Thyroid gland (tissue), 4 donors: ENCODE results near the gene FANCC.

Experiments used
- CTCF ChIP-seq, 6 experiments: fragments of 200-600 bp in 3 of 6; fragments of 450-650 bp in 3 of 6; sonication (generic) in 3 of 6; IDR thresholded peaks; one replicate each; pipeline ENCODE4 v1.5.1; 2016 to 2019; ENCODE audit warnings: antibody characterized with exemption in 6 of 6, mild to moderate bottlenecking in 2 of 6, inconsistent platforms in 1 of 6, moderate library complexity in 1 of 6
- POLR2A ChIP-seq, 2 donors: fragments of 450-650 bp; IDR thresholded peaks; one replicate each; pipeline ENCODE4 v1.6.1; 2017; ENCODE audit warnings: antibody characterized with exemption in 2 of 2, mild to moderate bottlenecking in 2 of 2, moderate library complexity in 1 of 2

GRCh38 chr9:95080961-95081647, 236.4 kb downstream of the FANCC start:
- TF ChIP-seq CTCF (IDR thresholded peaks at IDR 0.05): no peak
- no peak for TF ChIP-seq POLR2A (IDR thresholded peaks at IDR 0.05)
